ENCODE results near the gene TLX3.

TLX3 gene

DNA sequence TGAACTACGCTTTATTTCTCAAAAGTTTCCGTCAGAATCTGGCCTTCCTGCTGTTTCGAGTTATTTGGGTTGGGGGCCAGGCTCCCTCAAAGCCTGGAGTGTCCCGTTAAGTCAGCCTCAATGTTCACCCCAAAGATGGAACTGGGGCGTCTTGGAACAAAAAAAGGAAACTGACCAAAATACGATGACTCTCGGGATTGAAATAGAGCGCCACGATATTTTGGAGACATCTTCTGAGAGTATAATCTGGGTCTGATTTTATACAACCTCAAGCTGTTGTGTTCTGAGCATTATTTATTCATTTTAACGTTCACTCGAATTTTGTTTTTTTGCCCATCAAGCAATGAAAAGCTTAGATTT, 28.1 kb downstream of the TLX3 start:
- TF ChIP-seq CTCF (IDR thresholded peaks at IDR 0.05; ENCODE audit: low read depth, low read length) (no peak), EZH2phosphoT487 (IDR thresholded peaks at IDR 0.05; ENCODE audit: low read depth) (no peak)
- no peaks in the 10 kb centered on the region for H4K20me1 ChIP-seq (ENCODE audit: insufficient read depth, low read length)
- no peak overlapping the region for H3K4me2 ChIP-seq (ENCODE audit: low read length)
- H3K4me3 ChIP-seq (ENCODE audit: low read length) = no peak overlapping the region
- H2AFZ ChIP-seq (ENCODE audit: low read depth, low read length) = no peak overlapping the region
- H3K79me2 ChIP-seq (ENCODE audit: low read length) = no peaks in the 10 kb centered on the region
- no peak overlapping the region for H3K9ac ChIP-seq (ENCODE audit: low read length)
- no peaks in the 10 kb centered on the region for H3K9me3 ChIP-seq (ENCODE audit: insufficient read depth, low read length)
- no peaks in the 10 kb centered on the region for H3K4me1 ChIP-seq (ENCODE audit: low read length)
- H3K27me3 ChIP-seq (ENCODE audit: low read depth, low read length) = peaks cover 9% of the 10 kb centered on the region
- no peaks in the 10 kb centered on the region for H3K36me3 ChIP-seq (replicated peaks; ENCODE audit: low read depth, low read length)
- no peak overlapping the region for H3K27ac ChIP-seq (ENCODE audit: low read length)

DNA sequence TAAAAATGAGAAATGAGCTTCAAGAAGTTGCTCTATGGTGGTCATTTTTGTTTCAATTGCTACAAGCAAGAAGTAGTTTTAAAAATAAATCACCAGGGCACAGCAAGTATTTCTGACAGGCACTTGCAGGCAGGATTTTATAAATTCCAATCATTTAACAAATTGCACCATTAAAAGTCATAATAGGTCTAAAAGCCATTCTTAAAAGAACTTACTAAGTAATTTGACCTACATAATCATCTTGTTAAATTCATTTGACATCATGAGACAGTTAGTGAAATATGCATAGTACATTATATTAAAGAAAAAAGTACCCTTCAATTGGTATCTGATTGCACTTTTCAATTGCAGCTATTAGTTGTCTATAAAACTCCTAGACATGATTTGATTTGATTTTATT, 31.0 kb downstream of the TLX3 start:
- H3K9me3 ChIP-seq (ENCODE audit: insufficient read depth, low read length) = no peaks in the 10 kb centered on the region
- no peak overlapping the region for H2AFZ ChIP-seq (ENCODE audit: low read depth, low read length)
- peaks cover 9% of the 10 kb centered on the region for H3K27me3 ChIP-seq (ENCODE audit: low read depth, low read length)
- H3K4me2 ChIP-seq (ENCODE audit: low read length) = no peak overlapping the region
- no peak overlapping the region for H3K4me3 ChIP-seq (ENCODE audit: low read length)
- H3K79me2 ChIP-seq (ENCODE audit: low read length) = no peaks in the 10 kb centered on the region
- no peaks in the 10 kb centered on the region for H3K4me1 ChIP-seq (ENCODE audit: low read length)
- TF ChIP-seq EZH2phosphoT487 (IDR thresholded peaks at IDR 0.05; ENCODE audit: low read depth) (no peak), CTCF (IDR thresholded peaks at IDR 0.05; ENCODE audit: low read depth, low read length) (no peak)
- H3K27ac ChIP-seq (ENCODE audit: low read length) = no peak overlapping the region
- no peaks in the 10 kb centered on the region for H4K20me1 ChIP-seq (ENCODE audit: insufficient read depth, low read length)
- no peaks in the 10 kb centered on the region for H3K36me3 ChIP-seq (replicated peaks; ENCODE audit: low read depth, low read length)
- no peak overlapping the region for H3K9ac ChIP-seq (ENCODE audit: low read length)

- H3K9ac ChIP-seq (ENCODE audit: low read length) = no peak overlapping the region
- no peaks in the 10 kb centered on the region for H4K20me1 ChIP-seq (ENCODE audit: insufficient read depth, low read length)
- H3K4me1 ChIP-seq (ENCODE audit: low read length) = no peaks in the 10 kb centered on the region
- H3K27ac ChIP-seq (ENCODE audit: low read length) = no peak overlapping the region
- H3K4me3 ChIP-seq (ENCODE audit: low read length) = no peak overlapping the region
- H3K4me2 ChIP-seq (ENCODE audit: low read length) = no peak overlapping the region
- H2AFZ ChIP-seq (ENCODE audit: low read depth, low read length) = no peak overlapping the region
- no peaks in the 10 kb centered on the region for H3K36me3 ChIP-seq (replicated peaks; ENCODE audit: low read depth, low read length)
- no peak for TF ChIP-seq EZH2phosphoT487 (IDR thresholded peaks at IDR 0.05; ENCODE audit: low read depth)
- no peak for TF ChIP-seq CTCF (IDR thresholded peaks at IDR 0.05; ENCODE audit: low read depth, low read length)
- H3K27me3 ChIP-seq (ENCODE audit: low read depth, low read length) = peaks cover 6% of the 10 kb centered on the region
- no peaks in the 10 kb centered on the region for H3K9me3 ChIP-seq (ENCODE audit: insufficient read depth, low read length)
- H3K79me2 ChIP-seq (ENCODE audit: low read length) = no peaks in the 10 kb centered on the region
Observed at GRCh38 chr5:171340491-171340890, 31.4 kb downstream of the TLX3 start.

DNA sequence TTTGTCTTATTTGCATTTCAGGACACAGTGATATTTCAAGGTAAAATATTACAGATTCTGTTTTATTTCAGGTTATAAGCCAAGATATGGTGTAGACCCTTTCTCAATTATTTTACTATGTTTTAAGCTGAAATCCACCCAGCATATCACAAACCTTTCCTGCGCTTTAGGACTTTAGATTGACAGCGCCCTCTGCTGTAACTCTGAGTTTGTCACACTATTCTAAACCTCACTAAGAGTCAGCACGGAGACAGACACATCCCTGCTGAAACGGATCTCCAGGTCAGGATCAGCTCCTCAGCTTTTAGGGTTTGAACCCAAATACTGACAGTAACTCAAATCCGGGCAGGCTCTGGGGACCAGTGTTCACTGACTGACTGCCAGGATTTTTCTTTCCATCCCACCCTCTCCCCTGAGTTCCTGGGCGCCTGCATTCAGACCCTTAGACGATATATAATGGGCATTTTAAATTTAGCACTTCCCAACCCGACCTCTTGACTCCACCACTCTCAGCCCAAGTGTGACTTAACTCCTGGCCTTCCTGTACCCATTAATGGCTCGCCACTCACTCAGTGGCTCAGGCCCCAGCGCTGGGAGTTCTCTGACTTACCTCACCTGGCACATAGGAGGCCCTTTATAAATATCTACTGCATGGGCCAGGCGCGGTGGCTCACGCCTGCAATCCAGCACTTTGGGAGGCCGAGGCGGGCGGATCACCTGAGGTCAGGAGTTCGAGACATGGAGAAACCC, 33.5 kb downstream of the TLX3 start:
- no peak overlapping the region for H3K9ac ChIP-seq (ENCODE audit: low read length)
- H4K20me1 ChIP-seq (ENCODE audit: insufficient read depth, low read length) = no peaks in the 10 kb centered on the region
- peaks cover 3% of the 10 kb centered on the region; the same call in 1 of the 2 replicates for H3K27me3 ChIP-seq (ENCODE audit: low read depth, low read length)
- no peak overlapping the region for H3K27ac ChIP-seq (ENCODE audit: low read length)
- H3K4me3 ChIP-seq (ENCODE audit: low read length) = no peak overlapping the region
- H3K36me3 ChIP-seq (replicated peaks; ENCODE audit: low read depth, low read length) = no peaks in the 10 kb centered on the region
- TF ChIP-seq CTCF (IDR thresholded peaks at IDR 0.05; ENCODE audit: low read depth, low read length) = peak; percentile 82
- TF ChIP-seq EZH2phosphoT487 (IDR thresholded peaks at IDR 0.05; ENCODE audit: low read depth) = no peak
- no peaks in the 10 kb centered on the region for H3K4me1 ChIP-seq (ENCODE audit: low read length)
- H3K4me2 ChIP-seq (ENCODE audit: low read length) = peak overlapping the region; percentile 42
- H3K79me2 ChIP-seq (ENCODE audit: low read length) = no peaks in the 10 kb centered on the region
- 0 out of 2 replicates have a peak overlapping the region, but pooled peaks have one; percentile 45 for H2AFZ ChIP-seq (ENCODE audit: low read depth, low read length)
- H3K9me3 ChIP-seq (ENCODE audit: insufficient read depth, low read length) = no peaks in the 10 kb centered on the region

All from OCI-LY3 (cell line).